GM21825 (cell line): ENCODE data around the gene AMDHD2.
A peak's percentile ranks its signal among the peaks of the same experiment; 100 is the strongest.

Experiments
- ATAC-seq: cut with Tn5 transposase; IDR thresholded peaks from one replicate; pipeline ENCODE4 v1.9.1; 2021; ENCODE audit warnings: mild to moderate bottlenecking, moderate library complexity; ENCODE audit not compliant: unreplicated experiment

Gene AMDHD2

DNA sequence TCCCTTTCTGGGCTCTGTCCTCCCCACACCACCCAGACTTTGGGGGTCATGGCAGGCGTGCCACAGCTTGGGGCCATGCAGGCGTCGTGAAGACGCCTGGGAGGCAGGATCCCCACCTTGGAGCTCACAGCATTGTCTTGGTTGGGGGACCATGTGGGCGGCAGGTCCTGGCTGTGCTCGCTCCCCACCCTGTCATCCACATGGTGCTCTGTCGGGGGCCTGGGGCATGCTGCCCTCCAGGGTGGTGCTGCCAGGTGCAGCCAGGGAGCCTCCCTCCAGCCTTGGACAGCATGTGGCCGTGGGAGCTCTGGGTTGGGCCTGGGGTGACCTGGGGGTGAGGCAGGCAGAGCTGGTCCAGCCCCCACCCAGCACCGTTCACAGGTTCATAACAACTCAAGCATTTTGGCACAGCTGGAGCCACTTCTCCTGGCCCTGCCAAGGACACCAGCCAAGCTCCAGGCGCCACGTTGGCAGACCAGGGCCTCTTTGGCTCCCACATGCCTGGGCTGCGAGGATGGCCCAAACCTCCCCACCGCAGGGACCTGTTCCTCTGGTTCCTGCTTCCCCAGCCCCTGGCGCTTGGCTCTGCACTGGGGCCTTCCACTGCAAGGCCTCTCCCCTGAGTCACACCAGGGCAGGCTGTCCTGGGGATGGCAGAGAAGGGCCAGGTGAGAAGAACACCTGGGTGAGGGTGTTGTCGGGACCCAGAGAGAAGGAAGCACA is 21.5 kb upstream of the AMDHD2 start:
- ATAC-seq, result no peak

DNA sequence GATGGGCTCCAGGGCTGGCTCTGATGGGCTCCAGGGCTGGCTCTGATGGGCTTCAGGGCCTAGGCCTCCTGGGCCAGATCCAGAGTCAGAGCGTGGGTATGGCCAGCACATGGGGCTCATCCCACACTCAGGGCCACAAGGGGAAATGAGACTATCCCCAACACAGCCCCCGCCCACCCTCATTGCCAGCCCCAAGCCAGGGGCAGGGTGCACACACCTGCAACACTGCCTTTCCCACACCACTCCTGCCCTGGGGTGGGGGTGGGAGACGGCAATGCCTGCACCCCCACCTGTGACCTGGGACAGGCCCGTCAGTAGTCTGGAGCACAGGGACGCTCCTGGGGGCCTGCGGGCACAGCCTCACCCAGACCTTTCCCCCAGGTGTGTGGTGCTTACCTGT is 20.7 kb upstream of the AMDHD2 start:
- ATAC-seq, result no peak

DNA sequence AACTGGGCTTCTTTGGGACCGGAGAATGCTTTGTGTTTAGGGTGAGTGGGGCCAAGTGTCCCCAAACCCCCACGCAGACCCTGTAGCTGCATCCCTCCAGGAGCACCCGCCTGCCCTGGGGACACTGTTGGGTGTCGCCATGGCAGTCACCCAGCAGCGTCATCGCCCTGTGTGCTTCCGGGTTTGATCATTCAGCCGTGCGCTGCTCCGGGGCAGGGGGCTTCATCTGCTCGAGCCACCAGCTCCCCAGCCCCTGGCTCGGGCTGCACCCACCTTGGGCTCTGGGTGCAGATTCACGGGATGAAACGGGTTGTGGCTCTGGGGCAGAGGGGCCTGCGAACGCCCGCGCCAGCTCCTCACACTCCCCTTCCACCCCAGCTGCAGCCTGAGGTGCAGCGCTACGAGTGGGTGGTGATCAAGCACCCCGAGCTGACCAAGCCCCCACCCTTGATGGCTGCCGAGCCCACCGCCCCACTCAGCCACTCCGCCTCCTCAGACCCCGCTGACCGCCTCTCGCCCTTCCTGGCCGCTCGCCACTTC is 20.2 kb upstream of the AMDHD2 start:
- ATAC-seq, result no peak

- ATAC-seq, result no peak
These were observed 19.7 kb upstream of the AMDHD2 start for GRCh38 chr16:2500430-2500917.

GRCh38 chr16:2500918-2501750 is 19.0 kb upstream of the AMDHD2 start:
- ATAC-seq, result peak; percentile 60

GRCh38 chr16:2501946-2502895 is 17.9 kb upstream of the AMDHD2 start:
- no peak for ATAC-seq

DNA sequence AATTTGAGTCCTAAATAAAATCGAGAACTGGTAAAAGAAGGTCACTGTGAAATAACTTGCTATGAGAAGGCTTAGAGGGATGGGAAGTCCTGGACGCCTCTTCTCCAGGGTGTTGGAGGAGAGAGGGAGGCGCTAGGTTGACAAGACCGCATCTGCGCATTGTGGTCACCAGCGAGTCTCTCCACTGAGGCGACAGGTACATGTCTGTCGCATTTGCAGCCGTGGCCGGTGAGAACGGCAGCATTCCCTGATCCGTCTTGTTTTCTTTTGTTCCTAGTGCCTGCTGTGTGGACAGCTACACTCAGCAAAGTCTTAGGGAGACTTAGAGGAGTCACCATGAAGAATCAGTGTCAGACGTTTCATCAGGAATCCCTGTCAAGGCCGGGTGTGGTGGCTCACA is 14.5 kb upstream of the AMDHD2 start:
- no peak for ATAC-seq

DNA sequence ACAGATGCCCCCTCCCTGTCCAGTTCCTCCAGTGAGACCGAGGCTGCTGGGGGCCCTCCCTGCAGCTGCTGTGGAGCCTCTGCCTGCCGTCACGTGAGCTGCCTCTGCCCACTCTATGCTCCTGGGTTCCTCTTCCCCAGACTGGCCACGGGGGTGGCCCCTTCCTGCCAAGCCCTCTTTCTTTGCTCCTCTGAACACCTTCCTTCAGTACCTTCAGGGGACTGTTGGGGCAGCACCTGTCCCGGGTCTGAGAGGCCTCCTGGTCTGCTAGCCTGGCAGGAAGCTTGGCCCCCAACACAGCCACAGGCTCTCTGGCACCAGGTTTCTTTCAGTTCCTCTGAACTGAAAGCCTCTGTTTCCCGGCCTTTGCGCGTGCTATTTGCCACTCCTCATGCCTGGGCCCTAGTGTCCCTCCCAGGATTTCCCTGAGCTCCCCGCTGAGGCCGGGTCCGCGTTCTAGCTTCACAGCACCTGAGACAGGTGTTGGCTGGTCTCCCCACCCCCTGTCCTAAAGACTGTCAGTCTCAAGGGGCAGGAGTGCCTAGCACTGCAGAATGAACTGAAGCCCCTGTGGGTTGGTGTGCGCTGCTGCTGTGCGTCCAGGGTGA is 13.0 kb upstream of the AMDHD2 start:
- ATAC-seq, result peak; percentile 55

DNA sequence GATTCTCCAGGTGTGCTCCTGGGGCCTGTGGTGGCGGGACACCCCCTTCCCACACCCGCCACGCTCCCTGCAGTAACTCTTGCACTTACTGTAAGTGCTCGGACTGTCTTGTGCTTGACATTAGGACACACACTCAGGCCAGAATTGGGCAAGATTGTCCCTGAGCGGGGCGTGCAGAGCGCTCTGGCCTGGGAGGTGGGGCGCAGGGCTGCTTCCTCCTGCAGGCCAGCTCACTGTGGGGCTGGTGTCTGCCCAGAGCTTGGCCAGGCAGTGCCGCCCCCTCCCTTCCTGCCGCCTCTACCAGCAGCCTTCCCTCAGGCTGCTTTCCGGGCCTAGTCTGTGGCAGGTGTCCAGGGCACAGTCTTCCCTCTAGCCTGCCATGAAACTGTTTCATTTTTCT is 12.5 kb upstream of the AMDHD2 start:
- peak; percentile 16 for ATAC-seq

DNA sequence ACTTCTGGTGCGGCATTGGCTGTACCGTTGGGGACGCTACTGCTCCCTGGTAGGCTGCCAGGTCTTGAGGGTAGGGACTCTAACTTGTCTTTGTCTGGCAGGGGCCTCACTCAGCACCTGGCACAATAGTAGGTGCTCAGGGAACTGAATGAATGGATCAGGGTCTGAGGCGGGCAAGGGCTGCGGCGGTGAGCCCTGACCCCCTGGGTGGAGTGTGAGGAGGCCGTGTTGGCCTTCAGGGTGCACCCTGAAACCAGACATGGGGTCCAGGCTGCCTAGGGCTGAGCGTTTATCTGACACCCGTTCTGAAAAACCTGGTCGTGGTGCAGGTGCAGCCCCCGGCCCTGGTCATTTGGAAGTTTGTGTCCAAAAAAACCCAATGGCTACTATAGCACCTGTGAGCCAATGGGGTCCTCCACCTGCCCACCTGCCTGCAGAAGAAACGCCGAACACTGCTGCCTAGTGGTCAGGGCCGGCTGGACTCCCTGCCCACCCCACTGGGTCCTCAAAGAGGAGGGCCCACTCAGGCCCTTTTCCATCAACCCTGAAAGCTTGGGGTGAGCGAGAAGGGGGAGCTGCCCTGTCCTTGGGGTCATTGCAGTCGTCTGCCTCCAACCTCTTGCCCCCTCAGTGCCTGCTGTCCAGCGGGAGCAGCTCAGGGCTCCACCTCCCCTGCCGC is 11.3 kb upstream of the AMDHD2 start:
- ATAC-seq, result no peak

DNA sequence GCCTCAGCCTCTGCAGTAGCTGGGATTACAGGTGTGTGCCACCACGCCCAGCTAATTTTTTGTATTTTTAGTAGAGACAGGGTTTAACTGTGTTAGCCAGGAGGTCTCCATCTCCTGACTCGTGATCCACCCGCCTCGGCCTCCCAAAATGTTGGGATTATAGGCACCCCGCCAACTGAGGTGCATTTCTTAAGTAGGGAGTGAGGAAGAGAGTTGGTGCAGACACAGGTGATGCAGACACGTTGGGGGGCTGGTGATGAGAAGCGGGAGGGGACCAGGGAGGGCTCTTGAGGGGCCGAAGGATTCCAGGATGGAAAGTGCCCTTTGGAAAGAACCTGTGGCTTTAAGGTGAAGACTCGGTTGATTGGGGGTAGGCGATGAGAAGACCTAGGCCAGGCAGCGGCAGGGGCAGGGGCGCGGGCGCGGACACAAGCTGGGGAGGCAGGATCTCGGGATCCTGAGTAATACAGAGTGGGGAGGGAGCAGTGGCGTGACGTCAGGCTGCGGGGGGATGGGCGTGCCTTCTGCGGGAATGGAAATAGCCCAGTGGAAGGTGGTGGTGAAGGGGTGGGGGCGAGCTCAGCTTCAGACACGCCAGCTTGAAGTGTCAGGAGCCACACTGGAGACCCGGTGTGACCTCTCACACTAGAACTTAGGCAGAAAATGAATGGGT is 8.9 kb upstream of the AMDHD2 start:
- no peak for ATAC-seq

DNA sequence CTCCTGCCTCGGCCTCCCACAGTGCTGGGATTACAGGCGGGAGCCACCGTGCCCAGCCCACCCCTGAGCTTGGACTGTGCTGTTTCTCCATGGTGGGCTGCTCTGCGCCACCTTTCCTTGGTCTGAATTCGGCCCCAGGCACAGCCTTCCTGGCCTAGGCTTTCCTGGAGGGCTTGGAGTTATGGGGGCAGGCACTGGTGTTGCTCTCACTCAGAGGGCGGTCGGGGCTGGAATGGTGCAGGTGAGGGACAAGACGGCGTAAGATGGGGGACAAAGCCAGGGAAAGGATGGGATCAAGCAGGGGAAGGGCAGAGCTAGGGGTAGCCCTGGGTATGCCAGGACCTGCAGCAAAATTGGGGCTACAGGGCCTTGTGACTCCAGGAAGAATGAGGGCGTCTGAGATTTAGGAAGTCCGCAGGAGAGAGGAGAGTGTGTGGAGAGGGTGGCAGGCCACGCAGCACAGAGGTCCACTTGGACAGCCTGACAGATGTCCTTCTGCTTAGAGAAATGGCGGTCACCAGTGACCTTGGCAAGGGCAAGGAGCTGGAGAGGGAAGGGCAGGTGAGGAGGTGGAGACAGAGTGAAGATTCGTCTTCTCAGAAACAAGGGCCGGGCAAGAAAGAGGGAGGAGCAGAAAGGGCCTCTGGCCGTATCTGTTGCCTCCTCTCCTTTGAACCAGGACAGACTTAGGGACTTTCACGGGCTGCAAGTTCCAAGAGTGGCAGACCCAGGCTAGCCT is 8.0 kb upstream of the AMDHD2 start:
- no peak for ATAC-seq

GRCh38 chr16:2512735-2513404 is 7.3 kb upstream of the AMDHD2 start:
- ATAC-seq, result no peak

DNA sequence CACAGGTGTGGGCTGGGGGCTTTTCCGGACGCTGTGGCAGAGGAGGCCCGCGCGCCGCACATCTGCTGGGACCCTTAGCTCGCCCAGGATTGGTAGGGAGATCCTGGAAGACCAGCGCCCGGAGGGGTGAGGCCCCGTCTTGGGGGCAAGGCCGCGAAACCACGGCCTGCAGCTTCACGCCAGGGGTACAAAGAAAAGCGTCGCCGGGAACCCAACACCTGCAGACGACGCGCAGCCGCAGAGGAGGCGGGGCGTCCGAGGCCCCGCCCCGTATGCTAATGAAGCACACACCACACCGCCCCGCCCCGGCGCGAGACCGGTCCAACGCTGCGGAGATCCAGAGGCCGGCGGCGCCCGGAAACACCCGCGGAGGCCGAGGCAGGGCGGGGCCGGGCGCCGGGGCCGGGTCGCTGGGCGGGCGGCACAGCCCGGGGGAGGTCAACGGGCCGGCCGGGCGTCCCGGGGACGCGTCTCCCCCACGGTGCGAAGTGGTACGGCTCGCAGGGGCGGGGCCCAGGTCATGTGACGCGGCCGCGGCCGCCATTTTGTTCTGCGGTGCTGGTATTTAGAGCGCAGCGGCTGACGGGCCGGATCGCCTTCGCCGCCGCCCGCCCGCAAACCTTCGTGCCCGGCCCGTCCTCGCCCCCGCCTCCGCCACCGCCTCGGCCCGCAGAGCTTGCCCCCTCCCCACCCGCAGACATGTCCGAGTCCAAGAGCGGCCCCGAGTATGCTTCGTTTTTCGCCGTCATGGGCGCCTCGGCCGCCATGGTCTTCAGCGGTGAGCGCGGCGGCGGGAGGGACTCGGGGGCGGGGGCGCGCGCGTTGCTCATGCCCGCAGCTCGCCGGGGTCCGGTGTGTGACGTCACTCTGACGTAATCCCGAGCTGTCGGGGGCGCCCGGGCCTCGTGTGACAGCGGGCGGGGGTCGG is 6.5 kb upstream of the AMDHD2 start, which contains the start of gene ATP6V0C:
Gene ATP6V0C, plus strand, starts transcription at position 548 of the 928 bp plus-strand sequence. Its CDS starts 152 bp downstream, at position 700.
- peak; percentile 64 for ATAC-seq

GRCh38 chr16:2514333-2515179 is 5.6 kb upstream of the AMDHD2 start:
- no peak for ATAC-seq
